HT-29 (cell line): Measurements from ENCODE around the gene FBXO31. TPM values are rescaled to one million over a fixed set of nuclear protein-coding genes. Genes with fewer than 3 reads are reported as not detected.
"Not testable (repeated sequence)": the region's sequence is repeated elsewhere in the genome, so short reads cannot be mapped to it uniquely, and the experiment has no call there.

ENCODE experiments used
- DNase-seq: peaks from one replicate; pipeline ENCODE4 v3.0.0-alpha.2; 2015; ENCODE audit warnings: low spot score
- total RNA-seq: library from RNA; depleted of rRNA; stranded (reverse); fragments of >200 nt; shearing (Covaris generic); gene quantifications from 2 replicates; pipeline ENCODE4 v1.2.3, GENCODE V29; 2014

The FBXO31 gene
- total RNA-seq, 1 experiment from 2014 or later, result 26.6 TPM

- DNase-seq, result peak; percentile 97
Observed at GRCh38 chr16:87387942-87388817, 4.6 kb upstream of the FBXO31 start.

- not testable (repeated sequence) for DNase-seq
Observed at GRCh38 chr16:87384875-87385167, 1.2 kb upstream of the FBXO31 start.

- DNase-seq, result peak; percentile 42
Observed at GRCh38 chr16:87384162-87384874, 742 bp upstream of the FBXO31 start.

GRCh38 chr16:87382023-87382785 lies 1.4 kb downstream of the FBXO31 start:
- no peak for DNase-seq

GRCh38 chr16:87380881-87381280 lies 2.7 kb downstream of the FBXO31 start:
- no peak for DNase-seq

- no peak for DNase-seq
Observed at GRCh38 chr16:87380403-87380802, 3.2 kb downstream of the FBXO31 start.

- DNase-seq, result peak; percentile 45
Observed at GRCh38 chr16:87379312-87379752, 4.2 kb downstream of the FBXO31 start.

GRCh38 chr16:87376660-87377059 lies 6.9 kb downstream of the FBXO31 start:
- no peak for DNase-seq

GRCh38 chr16:87375426-87376135 lies 8.0 kb downstream of the FBXO31 start:
- DNase-seq, result no peak

- no peak for DNase-seq
Observed at GRCh38 chr16:87374313-87374712, 9.3 kb downstream of the FBXO31 start.

GRCh38 chr16:87372305-87372704 lies 11.3 kb downstream of the FBXO31 start:
- no peak for DNase-seq

GRCh38 chr16:87371261-87371866 lies 12.2 kb downstream of the FBXO31 start:
- no peak for DNase-seq

- no peak for DNase-seq
Observed at GRCh38 chr16:87369796-87370719, 13.5 kb downstream of the FBXO31 start.

- no peak for DNase-seq
Observed at GRCh38 chr16:87369117-87369765, 14.3 kb downstream of the FBXO31 start.

- DNase-seq, result no peak
Observed at GRCh38 chr16:87368029-87368770, 15.4 kb downstream of the FBXO31 start.

- DNase-seq, result no peak
Observed at GRCh38 chr16:87367529-87367928, 16.0 kb downstream of the FBXO31 start.

GRCh38 chr16:87366930-87367329 lies 16.6 kb downstream of the FBXO31 start:
- no peak for DNase-seq

- DNase-seq, result no peak
Observed at GRCh38 chr16:87366288-87366687, 17.3 kb downstream of the FBXO31 start.
